SU-DHL-6 (cell line): ENCODE measurements around the gene SLC9A9.

Experiments
- CTCF ChIP-seq: fragments of 200-600 bp; sonication (generic); IDR thresholded peaks from one replicate; pipeline ENCODE4 v1.5.1; 2017; ENCODE audit warnings: antibody characterized with exemption, mild to moderate bottlenecking, low read length, moderate library complexity; ENCODE audit not compliant: insufficient read depth, poor library complexity, severe bottlenecking
- EZH2phosphoT487 ChIP-seq: fragments of 200-600 bp; sonication (generic), shearing (Covaris generic); conservative IDR thresholded peaks from 2 replicates; pipeline ENCODE4 v1.6.1; 2018; ENCODE audit warnings: mild to moderate bottlenecking, antibody characterized with exemption, low read length, moderate library complexity, mixed read lengths

GRCh38 chr3:143247073-143247472, 601.2 kb downstream of the SLC9A9 start:
- TF ChIP-seq CTCF (no peak), EZH2phosphoT487 (no peak)
